Adrenal gland (tissue), 5 donors: ENCODE measurements around the gene SDC4.

Source experiments
- CTCF ChIP-seq, 6 experiments: fragments of 450-650 bp in 4 of 6; fragments of 200-600 bp in 2 of 6; sonication (generic) in 1 of 6; IDR thresholded peaks; 1 replicate in 5 of 6; 2 replicates in 1 of 6; pipeline versions ENCODE4 v1.5.1 to v1.8.0; 2016 to 2021; ENCODE audit warnings: antibody characterized with exemption in 6 of 6, mild to moderate bottlenecking in 2 of 6, moderate library complexity in 1 of 6
- POLR2A ChIP-seq, 2 donors: fragments of 450-650 bp; IDR thresholded peaks; one replicate each; pipeline ENCODE4 v1.6.1; 2017; ENCODE audit warnings: antibody characterized with exemption in 2 of 2, mild to moderate bottlenecking in 2 of 2, moderate library complexity in 1 of 2
- donor health status: DM: no; HTN: no; CAD: no.

- TF ChIP-seq CTCF (IDR thresholded peaks at IDR 0.05) (no peak), POLR2A (IDR thresholded peaks at IDR 0.05) (no peak)
Measured at GRCh38 chr20:45307076-45307640, 41.1 kb downstream of the SDC4 start.
